22Rv1 (cell line): ENCODE results near the gene LSM14A.
"Not testable (repeated sequence)": the region's sequence is repeated elsewhere in the genome, so short reads cannot be mapped to it uniquely, and the experiment has no call there.

Source experiments
- H3K27ac ChIP-seq: fragments of 450-650 bp; 2 replicates; pipeline ENCODE4 v1.5.1; 2017
- CTCF ChIP-seq: fragments of 450-650 bp; IDR thresholded peaks from 2 replicates; pipeline ENCODE4 v1.5.1; 2017; ENCODE audit warnings: mild to moderate bottlenecking
- ZFX ChIP-seq: fragments of 450-650 bp; IDR thresholded peaks from 2 replicates; pipeline ENCODE4 v1.6.1; 2017; ENCODE audit warnings: antibody characterized with exemption, borderline replicate concordance

LSM14A gene

GRCh38 chr19:34208291-34208884 is 36.1 kb downstream of the LSM14A start:
- no peak overlapping the region for H3K27ac ChIP-seq
- TF ChIP-seq ZFX, result no peak
- TF ChIP-seq CTCF, result no peak

- TF ChIP-seq CTCF, result no peak
- TF ChIP-seq ZFX, result no peak
- H3K27ac ChIP-seq, result no peak overlapping the region
Observed at GRCh38 chr19:34209726-34210125, 37.4 kb downstream of the LSM14A start.

- TF ChIP-seq ZFX, result no peak
- no peak for TF ChIP-seq CTCF
- H3K27ac ChIP-seq, result no peak overlapping the region
Observed at GRCh38 chr19:34213283-34213682, 41.0 kb downstream of the LSM14A start.

- H3K27ac ChIP-seq, result no peak overlapping the region
- TF ChIP-seq CTCF, result no peak
- TF ChIP-seq ZFX, result no peak
Observed at GRCh38 chr19:34214040-34214439, 41.7 kb downstream of the LSM14A start.

- TF ChIP-seq ZFX (no peak), CTCF (no peak)
- no peak overlapping the region for H3K27ac ChIP-seq
Observed at GRCh38 chr19:34215006-34215665, 42.8 kb downstream of the LSM14A start.

GRCh38 chr19:34215666-34216038 is 43.3 kb downstream of the LSM14A start:
- TF ChIP-seq ZFX (no peak), CTCF (no peak)
- no peak overlapping the region for H3K27ac ChIP-seq

GRCh38 chr19:34216745-34217219 is 44.5 kb downstream of the LSM14A start:
- not testable (repeated sequence) for H3K27ac ChIP-seq
